Liver (tissue), 3 donors: Measurements from ENCODE around the gene SEMA4B.

ENCODE experiments used
- ATF3 ChIP-seq: IDR thresholded peaks from 2 replicates; pipeline ENCODE4 v1.6.1; 2016; ENCODE audit warnings: antibody characterized with exemption
- CTCF ChIP-seq: fragments of 150-350 bp; IDR thresholded peaks from 2 replicates; pipeline ENCODE4 v1.5.1; 2017; ENCODE audit warnings: improper control_type of control experiment, low read depth, low read length; ENCODE audit not compliant: missing input control
- HNF4A ChIP-seq, 2 donors: conservative IDR thresholded peaks; 2 replicates each; pipeline ENCODE4 v1.6.1; 2016; ENCODE audit warnings: antibody characterized with exemption in 2 of 2, mild to moderate bottlenecking in 2 of 2
- JUND ChIP-seq, 2 donors: IDR thresholded peaks; 2 replicates each; pipeline ENCODE4 v1.6.1; 2016; ENCODE audit warnings: antibody characterized with exemption in 2 of 2
- NR2F2 ChIP-seq: IDR thresholded peaks from 2 replicates; pipeline ENCODE4 v1.6.1; 2016; ENCODE audit warnings: antibody characterized with exemption
- RAD21 ChIP-seq, 2 donors: IDR thresholded peaks; 2 replicates each; pipeline ENCODE4 v1.6.1; 2016; ENCODE audit warnings: antibody characterized with exemption in 2 of 2, mild to moderate bottlenecking in 2 of 2
- RXRA ChIP-seq, 2 donors: IDR thresholded peaks; 2 replicates each; pipeline ENCODE4 v1.6.1; 2017 to 2018; ENCODE audit warnings: antibody characterized with exemption in 2 of 2, mild to moderate bottlenecking in 1 of 2
- SP1 ChIP-seq: IDR thresholded peaks from 2 replicates; pipeline ENCODE4 v1.6.1; 2018; ENCODE audit warnings: antibody characterized with exemption, mild to moderate bottlenecking
- donor health status: healthy.
- donor health status: healthy.

GRCh38 chr15:90225504-90226234 is 24.5 kb downstream of the SEMA4B start:
- no peak for TF ChIP-seq CTCF
- no peak for TF ChIP-seq ATF3
- no peak for TF ChIP-seq HNF4A (conservative IDR thresholded peaks at IDR 0.05)
- no peak for TF ChIP-seq JUND (IDR thresholded peaks at IDR 0.05)
- TF ChIP-seq RAD21 (IDR thresholded peaks at IDR 0.05) = no peak
- TF ChIP-seq RXRA (IDR thresholded peaks at IDR 0.05) = no peak
- no peak for TF ChIP-seq SP1
- TF ChIP-seq NR2F2 = no peak
